ENCODE measurements around the gene CHST8.

The CHST8 gene

DNA sequence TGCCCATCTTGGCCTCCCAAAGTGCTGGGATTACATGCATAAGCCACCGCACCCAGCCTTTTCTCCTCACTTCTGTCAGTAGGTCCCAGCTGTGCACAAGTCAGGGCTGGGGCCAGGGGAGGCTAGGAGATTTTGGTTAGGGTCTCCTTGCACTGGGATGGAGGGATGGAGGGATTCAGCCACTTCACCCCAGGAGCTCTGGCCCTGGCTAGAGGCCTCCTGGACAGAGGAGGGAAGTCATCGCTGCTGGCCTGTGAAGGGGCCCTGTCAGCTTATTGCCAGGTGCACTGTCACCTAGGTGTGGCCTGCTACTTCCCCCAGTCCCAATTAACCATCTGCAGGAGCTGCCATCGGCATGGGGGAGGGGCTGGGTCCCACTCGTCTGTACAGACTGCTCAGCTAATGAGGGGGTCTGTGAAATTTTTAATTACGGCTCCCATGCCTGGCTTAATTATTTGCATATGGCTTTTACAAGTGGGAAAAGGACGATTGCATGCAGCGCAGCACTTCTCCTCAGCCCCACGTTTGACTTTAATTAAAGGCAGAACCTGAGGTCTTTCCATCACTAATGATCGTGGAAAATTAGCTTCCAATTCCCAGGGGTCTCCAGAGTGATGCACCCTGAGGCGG is 52.4 kb downstream of the CHST8 start:
- no peak for DNase-seq (ENCODE audit: low spot score)

- no peak for DNase-seq (ENCODE audit: low spot score)
Measured at GRCh38 chr19:33674626-33675367, 53.0 kb downstream of the CHST8 start.

DNA sequence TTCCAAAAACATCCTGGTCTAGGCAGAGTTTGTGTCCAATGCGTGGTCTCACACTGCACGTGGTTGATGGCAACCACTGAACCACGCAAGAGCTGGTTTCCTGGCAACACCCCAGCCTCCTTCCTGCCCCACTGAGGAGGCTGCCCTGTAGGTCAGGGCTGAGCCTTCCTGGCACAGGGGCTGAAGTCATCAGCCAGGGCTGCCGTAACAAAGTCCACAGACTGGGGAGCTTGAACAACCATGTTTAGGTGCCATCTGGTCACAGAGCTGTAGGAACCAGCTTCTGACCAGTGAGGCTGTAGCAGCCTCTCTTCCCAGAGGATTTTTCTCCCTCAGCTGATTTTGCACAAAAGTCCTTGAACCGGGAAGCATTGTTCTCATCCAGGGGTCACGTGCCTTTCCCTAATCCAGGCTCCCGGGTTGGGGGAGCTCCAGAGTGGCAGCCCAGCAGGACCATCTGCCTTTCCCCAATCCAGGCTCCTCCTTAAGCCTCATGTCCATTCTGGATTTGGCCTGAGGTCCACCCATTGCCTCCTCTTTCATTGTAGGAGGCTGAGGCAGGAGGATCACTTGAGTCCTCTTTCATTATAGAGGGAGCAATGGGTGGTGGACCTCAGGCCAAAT is 53.9 kb downstream of the CHST8 start:
- no peak for DNase-seq (ENCODE audit: low spot score)

- DNase-seq (ENCODE audit: low spot score), result no peak
Measured at GRCh38 chr19:33676999-33677665, 55.4 kb downstream of the CHST8 start.

- DNase-seq (ENCODE audit: low spot score), result no peak
Measured at GRCh38 chr19:33677745-33678426, 56.1 kb downstream of the CHST8 start.

- DNase-seq (ENCODE audit: low spot score), result no peak
Measured at GRCh38 chr19:33678796-33679585, 57.2 kb downstream of the CHST8 start.

DNA sequence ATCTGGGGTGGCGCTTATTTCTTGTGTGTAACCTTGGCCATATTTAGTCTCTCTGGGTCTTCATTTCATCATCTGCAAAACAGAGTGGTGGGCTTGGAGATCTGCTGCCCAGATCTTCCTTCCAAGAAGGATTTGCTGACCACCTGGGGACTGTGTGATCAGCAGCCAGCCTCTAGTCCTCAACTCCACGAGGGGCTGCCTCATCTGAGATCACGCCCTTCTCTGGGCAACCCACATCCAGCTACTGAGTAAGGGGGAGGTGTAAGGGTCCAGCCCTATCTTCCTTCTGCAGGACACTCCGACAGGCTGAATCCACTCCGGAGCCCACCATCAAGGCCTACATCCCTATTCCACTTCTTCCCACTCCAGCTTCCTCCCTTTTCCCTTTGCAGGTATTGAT is 57.9 kb downstream of the CHST8 start:
- DNase-seq (ENCODE audit: low spot score), result no peak

DNA sequence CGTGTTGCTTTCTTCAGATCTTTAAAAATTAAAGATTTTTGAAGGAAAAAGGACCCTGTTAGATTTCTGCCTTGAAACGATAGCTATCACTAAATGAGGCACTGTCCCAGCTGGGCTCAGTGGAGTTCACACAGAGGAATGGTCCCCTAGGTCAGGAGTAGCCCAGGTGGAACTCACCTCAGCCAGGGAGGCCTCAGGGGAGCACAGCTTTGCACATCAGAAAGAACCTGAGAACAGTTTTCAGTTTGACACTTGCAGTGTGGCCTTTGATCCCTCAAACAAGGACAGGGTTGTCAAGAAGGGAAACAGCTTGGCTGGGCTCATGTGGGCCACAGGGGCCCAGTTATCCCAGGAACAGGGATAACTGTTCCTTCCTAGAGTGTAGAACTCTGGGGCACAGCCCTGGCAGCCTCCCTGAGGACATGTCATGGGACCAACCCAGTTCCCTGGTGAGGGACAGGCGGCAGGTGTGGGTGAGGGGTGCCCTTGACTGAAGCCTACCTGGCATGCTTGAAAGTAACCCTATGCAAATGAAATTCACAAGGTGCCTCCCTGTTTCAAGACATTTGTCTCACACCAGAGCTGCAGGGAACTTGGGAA is 59.4 kb downstream of the CHST8 start:
- DNase-seq (ENCODE audit: low spot score), result no peak

GRCh38 chr19:33683881-33684537 is 62.3 kb downstream of the CHST8 start:
- DNase-seq (ENCODE audit: low spot score), result peak; percentile 85

GRCh38 chr19:33684538-33685232 is 62.9 kb downstream of the CHST8 start:
- no peak for DNase-seq (ENCODE audit: low spot score)

- DNase-seq (ENCODE audit: low spot score), result no peak
Measured at GRCh38 chr19:33685541-33685940, 63.8 kb downstream of the CHST8 start.

GRCh38 chr19:33686262-33686661 is 64.5 kb downstream of the CHST8 start:
- no peak for DNase-seq (ENCODE audit: low spot score)

DNA sequence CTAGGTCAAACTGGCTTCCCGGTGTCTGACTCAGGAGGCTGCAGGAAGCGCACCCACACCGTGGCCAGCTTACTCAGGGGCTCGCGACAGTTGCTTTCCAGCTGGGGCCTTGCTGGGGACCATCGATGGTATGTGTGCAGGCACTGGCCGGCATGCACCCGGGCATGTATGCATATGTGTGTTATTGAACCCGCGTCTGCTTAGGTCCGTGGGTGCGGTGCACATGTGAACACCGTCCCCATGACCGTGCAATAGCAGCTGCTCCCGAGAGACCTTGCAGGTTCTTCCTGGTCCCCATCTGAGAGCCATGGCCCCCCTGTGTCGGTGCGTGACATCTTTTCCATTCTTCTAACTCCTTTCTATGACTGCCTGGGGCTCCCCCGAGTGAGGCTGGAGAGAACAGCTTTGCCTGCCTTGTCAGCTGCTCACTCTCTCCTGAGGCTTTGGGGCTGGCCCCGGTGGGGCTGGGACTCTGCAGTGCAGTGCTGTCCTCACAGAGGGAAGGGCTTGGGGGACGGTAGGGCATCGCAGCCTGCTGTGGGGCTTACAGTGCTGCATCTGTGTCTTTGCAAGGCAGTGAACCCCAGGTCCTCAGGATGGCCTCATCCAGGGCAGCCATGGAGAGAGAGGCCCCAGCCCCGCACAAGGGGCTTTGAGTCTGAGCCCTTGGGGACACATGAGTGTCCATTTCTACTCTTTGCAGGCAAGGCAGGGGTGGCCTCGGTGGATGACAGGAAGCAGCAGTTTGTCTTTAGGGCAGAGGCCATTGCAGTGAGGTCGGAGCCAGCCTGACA is 65.1 kb downstream of the CHST8 start:
- DNase-seq (ENCODE audit: low spot score), result no peak

DNA sequence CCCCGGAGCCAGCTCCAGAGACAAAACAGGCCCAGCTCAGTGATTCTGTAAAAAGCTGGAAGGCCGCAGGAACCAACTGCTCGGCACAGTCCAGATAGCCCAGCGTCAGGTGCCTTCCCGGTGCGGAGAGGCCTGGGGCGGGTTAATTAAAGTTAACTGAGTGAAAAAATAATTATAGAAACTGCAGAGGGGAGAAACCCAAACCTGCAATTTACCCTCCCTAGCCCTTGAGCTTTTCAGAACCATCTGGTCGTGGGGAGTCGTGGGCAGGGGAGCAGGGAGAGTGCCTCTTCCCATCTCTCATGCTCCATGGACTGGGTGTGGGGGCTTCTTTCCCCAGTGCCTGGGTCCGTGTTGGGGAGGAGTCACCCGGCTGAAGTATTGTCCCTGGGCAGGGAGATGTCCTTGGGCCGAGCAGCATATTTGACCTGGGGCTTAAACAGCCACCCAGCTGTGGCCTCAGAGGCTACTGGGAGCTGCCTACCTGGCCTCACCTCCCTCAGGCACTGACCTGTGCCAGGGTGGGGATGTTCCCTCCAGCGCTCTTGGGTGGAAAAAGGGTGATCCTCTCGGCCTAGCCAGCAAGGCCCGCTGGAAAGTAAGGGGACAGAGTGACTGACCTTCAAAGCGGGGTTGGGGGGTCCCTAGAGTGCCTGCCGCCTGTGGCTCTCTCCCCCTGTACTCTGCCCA is 65.9 kb downstream of the CHST8 start:
- no peak for DNase-seq (ENCODE audit: low spot score)

- no peak for DNase-seq (ENCODE audit: low spot score)
Measured at GRCh38 chr19:33688171-33688992, 66.6 kb downstream of the CHST8 start.

GRCh38 chr19:33689138-33689746 is 67.5 kb downstream of the CHST8 start:
- DNase-seq (ENCODE audit: low spot score), result no peak

- DNase-seq (ENCODE audit: low spot score), result no peak
Measured at GRCh38 chr19:33689868-33690267, 68.1 kb downstream of the CHST8 start.

All from GM03348 (cell line).